ENCODE measurements around the gene DHX8.

- no peak for TF ChIP-seq GATA2 (IDR thresholded peaks at IDR 0.05; ENCODE audit: low read depth, low read length)
- TF ChIP-seq GATA3 (IDR thresholded peaks at IDR 0.05; ENCODE audit: low read depth, low read length), result no peak
Measured at GRCh38 chr17:43554857-43555256, 71.1 kb downstream of the DHX8 start.

All from SH-SY5Y (cell line).